Activated T-cell treated with anti-CD3 and anti-CD28 coated beads for 1 hour (primary cell): ENCODE results near the gene ADK.

Source experiments
- DNase-seq: peaks from one replicate; pipeline ENCODE4 v3.0.0-alpha.2; 2020; ENCODE audit warnings: low read depth

Gene ADK

DNA sequence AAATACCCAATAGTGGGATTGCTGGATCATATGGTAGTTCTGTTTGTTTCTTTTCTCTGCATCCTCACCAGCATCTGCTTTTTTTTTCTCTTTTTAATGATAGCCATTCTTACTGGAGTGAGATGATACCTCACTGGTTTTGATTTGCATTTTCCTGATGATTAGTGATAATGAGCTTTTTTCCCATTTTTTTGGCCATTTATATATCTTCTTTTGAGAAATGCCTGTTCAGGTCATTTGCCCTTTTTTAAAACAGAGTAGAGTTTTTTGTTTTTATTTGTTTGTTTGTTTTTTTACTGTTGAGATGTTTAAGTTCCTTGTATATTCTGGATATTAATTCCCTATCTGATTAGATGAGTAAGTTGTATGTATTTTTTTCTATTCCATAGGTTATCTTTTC lies 469.6 kb downstream of the ADK start:
- no peak for DNase-seq

DNA sequence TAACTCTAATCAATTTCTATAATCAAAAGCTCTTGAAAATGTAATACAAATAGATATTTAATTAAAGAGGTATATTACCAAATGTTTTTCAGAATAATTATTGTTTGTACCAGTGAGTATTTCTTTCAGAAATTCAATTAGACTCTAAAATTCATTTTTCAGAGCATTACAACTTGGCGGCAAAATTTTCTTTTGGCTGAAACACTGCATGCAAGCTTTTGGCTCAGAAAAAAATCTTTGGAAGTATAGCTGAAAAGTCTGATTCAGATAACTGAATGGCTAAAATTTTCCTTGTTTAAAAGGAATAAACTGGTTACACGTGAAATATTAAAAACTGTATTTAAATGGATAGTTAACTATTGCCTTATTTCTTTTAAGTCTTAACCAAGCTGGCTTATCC lies 472.8 kb downstream of the ADK start:
- no peak for DNase-seq

DNA sequence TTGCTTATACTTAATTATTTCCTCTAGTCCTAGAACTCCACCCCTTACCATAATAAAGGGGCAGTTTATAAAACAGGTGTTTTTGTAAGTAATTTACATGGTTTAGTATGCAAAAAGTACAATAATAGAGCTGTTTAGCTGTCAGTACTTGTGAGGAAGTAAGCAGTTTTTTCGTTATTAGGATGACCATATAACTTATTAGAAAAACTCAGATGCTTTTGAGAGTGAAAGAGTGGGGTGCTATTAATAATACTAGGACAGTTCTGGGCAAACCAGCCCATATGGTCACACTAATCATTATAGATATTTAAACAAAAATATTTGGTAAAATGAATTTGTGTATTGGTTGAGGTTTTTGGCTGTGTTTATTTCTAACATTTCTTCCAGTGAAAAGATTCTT lies 473.5 kb downstream of the ADK start:
- no peak for DNase-seq

DNA sequence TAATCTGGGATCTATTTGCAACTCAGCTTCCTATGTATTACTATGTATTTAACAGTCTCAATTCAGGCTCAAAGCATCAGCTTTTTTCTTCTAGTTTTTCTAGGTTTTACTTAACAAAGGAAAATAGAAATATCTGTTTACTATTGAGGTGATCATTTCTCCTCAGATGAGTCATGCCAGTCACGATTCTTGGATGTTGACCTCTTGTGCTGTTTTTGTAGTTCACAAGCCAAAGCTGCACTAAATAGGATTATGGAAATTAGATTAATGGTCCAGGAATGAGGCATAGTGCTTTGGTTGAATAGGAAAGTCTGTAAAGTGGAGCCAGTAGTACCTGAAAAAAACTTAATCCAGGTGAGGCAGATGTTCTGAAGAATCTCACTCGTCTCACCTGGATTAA lies 477.1 kb downstream of the ADK start:
- DNase-seq = no peak

DNA sequence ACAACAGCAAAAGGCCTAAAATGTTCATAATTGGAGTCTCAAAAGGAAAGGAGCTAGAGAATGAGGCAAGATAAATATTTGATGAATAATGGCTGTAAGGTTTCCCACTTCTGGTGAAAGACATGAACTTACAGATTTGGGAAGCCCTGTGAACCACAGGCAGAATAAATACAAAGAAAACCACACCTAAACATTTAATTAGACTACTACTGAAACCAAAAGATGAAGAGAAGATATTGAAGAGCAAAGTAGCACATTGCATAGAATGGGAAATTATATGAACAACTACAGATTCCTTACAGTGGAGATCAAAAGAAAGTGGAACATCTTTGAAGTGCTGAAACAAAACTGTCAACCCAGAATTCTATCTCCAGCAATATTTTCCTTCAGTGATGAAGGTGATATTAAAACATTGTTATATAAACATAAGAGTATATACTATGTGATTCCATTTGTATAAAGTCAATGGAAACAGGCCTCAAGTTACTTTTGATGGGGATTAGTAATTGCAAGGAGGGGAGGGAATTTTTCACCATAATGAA lies 484.0 kb downstream of the ADK start:
- no peak for DNase-seq

DNA sequence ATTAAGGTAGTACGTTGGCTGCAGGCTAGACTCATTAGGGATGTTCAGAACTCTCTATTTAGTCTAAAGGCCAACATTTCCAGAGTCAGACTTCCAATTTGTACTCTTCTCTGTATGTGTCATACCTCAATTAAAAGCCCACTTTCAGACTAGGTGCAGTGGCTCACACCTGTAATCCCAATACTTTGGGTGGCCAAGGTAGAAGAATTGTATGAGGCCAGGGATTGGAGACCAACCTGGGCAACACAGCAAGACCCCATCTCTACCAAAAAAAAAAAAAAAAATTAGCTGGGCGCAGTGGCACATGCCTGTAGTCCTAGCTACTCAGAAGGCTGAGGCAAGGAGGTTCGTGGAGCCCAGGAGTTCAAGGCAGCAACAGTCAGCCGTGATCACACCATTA lies 484.6 kb downstream of the ADK start:
- no peak for DNase-seq

DNA sequence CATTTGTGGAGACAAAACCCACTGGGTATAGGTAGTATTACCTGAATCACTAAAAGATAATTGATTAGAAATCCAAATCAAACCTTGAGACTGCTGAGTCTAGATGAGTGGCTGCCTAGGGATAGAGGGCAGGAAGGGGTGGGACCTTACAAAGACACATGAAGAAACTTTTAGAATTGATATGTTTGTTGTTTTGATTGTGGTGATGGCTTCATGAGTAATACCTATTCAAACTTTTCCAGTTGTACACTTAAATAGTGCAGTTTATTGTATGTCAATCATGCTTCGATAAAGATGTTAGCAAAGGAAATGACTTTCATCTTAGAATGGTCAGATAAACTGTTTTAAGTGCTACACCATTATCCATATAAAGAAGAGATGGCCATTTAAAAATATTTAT lies 486.7 kb downstream of the ADK start:
- no peak for DNase-seq

DNA sequence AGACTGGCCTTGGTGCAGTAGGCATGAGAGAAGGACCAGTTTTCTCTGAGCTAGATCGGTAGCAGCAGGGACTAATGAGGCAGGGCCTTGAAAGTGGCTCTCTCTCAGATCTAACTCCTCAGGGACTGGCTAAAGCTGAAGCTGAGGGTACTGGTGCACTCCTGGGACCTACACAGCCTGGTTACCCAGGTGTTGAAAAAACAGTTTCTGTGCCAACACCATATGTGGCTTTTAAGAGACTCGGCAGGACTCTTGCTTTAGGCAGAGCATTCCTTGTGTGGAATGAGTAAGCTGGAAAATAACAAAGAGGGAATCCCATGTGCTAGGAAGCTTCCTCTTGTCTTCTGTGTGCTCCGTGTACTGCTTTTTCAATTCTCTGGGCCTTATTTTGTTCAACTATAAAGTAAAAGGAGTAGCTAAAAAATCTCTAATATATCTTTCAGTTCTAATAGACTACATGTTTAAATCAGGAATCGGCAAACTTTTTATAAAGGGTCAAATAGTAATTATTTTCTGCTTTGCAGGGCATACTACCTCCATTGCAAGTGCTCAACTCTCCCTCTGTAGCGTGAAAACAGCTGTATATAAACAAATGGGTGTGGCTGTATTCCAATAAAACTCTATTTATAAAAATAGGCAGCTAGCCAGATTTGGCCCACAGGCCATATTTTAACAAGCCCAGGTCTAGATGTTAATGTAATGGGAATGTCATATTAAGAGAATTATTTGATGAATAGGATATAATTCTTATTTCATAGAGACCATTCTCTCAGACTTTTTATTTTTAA lies 489.3 kb downstream of the ADK start:
- no peak for DNase-seq

DNA sequence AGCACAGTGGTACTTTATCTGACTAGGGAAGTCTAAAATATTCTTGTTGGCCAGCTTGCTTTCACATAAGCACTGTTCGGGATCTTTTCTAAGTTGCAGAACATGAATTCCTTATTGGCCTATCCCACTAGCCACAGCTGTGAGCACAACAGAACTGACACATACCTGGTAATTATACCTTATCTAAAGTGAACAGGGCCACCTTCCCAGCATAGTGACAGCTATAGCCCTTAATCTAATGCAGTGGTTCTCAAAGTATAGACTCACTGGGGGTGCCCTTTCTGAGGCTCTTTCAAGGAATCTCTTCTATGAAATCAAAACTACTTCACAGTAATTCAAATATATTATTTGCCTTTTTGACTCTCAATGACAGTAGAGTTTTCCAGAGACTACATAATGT lies 490.6 kb downstream of the ADK start:
- DNase-seq = no peak

DNA sequence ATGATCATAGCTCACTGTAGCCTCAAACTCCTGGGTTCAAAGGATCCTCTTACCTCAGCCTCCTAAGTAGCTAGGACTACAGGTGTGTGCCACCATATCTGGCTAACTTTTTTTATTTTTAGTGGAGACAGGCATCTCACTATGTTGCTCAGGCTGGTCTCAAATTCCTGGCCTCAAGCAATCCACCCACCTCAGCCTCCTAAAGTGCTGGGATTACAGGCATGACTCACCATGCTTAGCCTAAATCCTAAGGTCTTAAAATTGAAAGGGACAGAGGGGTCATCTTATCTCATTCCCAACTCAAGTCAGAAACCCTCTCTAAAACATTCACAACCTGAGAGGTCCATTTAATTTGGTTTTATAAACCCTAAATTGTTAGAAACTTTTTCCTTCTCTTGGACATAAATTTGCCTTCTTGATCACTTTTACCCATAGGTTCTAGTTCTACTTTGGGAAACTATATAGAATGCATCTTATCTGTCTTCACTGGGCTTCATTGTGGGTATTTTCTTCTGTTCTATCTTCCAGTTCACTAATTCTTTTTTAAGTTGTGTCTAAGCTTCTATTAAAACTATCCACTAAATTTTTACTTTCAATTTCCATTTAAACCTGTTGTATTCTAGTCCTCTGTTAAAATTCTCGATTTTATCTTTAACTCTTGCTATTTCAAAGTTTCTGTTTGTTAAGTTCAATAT lies 492.0 kb downstream of the ADK start:
- no peak for DNase-seq

DNA sequence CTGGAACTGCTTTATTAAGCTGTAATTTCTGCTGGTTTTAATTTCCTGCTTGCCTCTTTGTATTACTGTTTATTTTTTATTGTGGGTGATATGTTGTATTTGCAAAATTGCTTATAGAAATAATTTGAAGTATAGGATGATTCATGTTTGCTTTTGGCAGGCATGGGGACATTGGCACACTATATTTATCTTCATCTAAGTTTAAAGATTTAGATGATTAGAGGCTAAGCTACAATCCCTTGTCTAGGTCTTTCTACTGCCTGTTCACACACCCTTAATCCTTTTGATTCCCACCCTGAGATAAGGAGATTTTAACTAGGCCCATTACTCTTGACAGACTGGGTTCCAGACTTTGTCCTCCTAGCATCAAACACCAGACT lies 492.6 kb downstream of the ADK start:
- no peak for DNase-seq

DNA sequence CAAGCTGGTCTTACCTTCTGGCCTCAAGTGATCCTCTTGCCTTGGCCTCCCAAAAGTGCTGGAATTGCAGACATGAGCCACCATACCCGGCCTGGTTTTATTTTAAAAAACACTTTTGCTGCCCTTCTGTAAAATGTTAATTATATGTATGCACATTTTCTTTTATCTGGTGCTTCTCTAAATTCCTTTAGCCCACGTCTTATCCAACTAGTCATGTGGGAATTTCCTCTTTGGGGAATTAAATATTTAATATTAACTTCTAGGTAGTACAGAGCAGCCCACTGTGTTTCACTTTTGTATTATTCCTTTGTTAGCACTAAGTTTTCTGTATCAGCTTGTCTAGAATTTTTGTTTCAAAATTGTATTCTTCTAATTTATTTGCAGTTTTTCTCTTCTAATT lies 493.7 kb downstream of the ADK start:
- DNase-seq = no peak

DNA sequence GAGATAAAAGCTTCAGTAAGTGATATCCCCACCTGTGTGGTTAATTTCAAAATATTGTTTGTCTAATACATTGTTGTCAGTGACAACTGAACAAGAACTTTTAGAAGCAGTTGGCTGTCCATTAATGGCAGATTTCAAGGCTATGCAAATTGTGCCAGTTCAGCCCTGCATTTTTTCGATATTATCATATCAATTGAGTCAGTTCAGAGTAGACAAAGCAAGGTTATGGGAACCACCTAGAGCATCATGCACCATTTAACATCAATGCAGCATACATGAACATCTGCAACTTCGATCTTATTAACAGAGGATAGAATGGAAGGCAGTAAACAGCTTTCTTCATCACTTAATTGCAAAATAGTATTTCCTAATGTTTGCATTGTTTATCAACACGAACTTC lies 494.7 kb downstream of the ADK start:
- DNase-seq = no peak

DNA sequence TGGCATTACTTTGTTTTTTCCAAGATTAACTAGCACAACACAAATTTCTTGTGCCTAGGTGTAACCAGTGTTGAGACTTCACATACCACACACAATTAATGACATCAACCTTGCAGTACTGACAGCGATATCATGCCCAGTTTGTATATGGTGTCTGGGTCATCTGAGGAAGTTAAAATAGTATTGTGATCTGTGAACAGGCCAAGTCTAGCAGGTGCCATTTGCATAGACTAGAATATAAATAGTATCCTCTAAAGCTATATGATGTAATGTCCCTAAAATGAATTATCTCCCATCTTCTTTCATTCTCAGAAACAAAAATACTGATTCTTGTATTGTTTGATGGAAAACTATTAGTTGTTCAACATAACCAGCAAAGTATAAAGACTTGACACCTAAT lies 499.6 kb downstream of the ADK start:
- DNase-seq = no peak

DNA sequence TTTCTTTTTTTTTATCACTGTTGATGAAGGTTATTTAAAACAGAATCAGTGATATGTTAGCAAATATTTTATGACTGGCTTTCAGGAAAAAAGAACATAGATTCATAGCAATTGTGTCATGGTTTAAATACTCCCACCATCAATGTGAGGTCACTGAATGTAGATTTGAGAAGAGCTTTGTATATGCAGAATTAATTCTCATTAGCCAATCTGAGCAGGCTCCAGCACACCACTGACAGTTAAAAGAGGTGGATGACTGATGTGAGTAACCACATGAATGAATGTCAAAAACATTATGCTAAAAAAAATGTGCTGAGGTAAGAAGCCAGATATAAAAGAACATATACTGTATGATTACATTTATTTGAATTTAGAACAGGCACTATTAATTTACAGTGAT lies 500.5 kb downstream of the ADK start:
- no peak for DNase-seq

DNA sequence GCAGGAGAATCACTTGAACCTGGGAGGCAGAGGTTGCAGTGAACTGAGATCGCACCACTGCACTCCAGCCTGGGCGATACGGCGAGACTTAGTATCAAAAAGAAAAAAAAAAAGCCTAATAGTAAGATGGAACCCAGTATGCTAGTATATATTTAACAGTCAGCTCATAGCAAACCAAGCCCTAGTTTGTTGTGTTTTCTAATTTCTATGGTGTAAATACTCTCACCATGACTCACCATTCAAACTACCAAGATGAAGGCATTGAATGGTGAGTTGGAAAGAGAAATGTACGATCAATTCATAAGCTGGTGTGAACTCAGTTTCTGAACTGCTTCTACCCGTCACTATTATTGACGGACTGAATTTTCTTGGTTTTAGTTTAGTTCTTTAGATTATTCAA lies 501.6 kb downstream of the ADK start:
- no peak for DNase-seq

DNA sequence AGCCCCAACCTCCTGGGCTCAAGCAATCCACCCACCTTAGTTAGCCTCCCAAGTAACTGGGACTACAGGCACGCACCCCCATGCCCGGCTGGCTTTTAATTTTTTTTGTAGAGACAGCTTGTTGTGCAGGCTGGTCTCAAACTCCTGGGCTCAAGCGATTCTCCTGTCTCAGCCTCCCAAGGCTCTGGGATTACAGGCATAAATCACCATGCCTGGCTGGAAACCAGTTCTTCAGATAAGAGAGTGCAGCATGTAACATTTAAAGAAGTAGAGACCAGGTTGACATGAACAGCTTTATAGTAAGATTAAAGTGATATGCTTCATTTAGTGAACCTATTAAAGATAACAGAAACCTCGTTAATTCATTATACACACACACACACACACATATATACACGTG lies 507.5 kb downstream of the ADK start:
- no peak for DNase-seq

DNA sequence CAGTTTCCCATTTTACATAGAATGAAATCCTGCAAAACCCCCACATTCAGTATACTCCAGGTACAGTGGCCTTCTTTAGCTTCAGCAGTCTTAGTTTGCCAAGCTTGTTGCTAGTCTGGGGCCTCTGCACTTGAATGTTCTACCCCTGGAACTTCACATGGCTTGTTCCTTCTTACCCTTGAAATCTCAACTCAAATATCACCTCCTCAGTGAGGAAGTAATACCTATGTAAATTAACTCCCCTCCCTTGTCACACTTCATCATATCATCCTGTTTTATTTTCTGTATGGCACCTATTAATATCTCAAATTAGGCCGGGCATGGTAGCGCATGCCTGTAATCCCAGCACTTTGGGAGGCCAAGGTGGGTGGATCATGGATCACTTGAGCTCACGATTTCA lies 511.6 kb downstream of the ADK start:
- no peak for DNase-seq

DNA sequence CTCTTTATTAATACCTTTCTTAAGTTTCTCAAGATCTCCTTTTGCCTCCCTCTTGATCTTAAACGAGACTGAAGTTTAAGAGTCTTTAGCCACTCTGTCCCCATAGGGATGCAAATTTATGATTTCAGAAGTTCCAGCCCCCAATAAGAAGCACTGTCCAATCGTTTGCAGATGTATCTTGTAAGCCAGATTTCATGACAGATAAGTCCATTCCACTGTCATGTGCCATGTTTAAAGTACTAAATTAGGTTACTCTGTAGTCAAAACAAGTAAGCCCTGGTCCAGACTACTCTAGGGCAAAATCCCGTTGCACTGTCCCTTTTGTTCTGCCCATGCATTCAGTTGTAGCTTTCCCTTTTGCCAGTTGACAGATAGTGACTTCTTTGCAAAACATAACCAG lies 518.2 kb downstream of the ADK start:
- no peak for DNase-seq

DNA sequence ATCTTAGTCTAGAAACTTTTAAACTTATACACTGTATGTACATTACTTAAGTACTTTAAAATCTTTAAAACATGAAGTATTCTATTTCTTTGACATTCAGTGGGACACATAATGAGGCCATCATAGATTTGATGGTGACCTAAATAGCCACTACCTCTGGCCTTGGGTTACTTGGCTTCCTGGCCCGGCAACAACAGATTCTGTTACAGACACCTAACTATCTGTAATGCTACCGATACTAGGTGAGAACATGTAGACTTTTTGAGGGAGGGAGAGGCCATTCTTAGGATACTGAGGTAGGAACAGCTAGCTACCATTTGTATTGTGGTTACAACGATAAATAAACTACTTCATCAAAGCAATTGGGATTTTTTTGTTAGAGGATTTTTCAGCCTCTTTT lies 520.7 kb downstream of the ADK start:
- DNase-seq = no peak

DNA sequence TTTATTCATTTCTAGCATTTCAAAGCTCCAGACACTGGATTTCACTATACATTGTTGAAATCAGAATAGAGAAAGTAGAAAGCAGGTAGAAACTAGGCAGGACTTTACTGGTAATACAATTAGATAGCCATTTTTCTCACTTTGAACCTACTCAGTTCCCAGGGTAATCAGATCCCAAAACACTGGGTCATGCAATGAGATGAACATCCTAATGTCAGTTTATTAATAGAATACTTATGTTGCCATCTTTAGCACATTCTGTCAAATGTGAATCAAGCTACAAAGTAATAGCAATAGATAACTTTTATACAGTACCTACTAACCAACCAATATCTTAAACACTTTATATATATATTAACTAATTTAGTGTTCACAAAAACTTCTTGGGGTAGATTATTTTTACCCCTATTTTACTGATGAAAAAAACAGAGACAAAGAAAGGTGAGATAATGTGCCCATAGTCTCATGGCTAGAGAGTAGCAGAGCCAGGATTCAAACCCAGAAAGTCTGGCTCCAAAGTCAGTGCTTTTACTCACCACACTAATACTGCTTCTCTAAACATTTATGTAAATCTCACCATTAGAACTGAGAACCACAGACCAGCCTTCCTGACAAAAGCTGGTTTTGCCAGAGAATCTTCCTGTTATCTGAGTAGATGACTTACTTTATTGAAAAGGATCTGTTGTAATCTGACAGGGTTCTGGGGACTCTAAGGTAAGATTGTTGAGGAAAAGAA lies 521.6 kb downstream of the ADK start:
- no peak for DNase-seq

DNA sequence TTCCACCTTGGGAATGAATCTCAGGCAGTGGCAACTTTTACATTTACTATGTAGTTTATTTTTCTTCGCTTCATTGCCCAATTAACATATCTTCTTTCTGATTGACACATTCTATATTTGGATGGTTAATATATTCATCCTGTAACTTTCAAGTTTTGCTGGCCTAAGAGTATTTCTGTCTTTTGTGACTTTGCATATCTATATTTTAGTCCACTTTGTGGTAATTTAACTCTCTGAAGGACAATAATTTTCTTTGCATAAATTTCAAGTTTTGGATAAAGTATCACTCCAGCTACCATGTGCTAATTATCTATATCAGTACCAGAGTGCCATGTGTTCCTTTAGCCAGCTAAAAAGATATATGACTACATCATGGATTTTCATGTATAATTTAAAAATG lies 523.9 kb downstream of the ADK start:
- DNase-seq = no peak

DNA sequence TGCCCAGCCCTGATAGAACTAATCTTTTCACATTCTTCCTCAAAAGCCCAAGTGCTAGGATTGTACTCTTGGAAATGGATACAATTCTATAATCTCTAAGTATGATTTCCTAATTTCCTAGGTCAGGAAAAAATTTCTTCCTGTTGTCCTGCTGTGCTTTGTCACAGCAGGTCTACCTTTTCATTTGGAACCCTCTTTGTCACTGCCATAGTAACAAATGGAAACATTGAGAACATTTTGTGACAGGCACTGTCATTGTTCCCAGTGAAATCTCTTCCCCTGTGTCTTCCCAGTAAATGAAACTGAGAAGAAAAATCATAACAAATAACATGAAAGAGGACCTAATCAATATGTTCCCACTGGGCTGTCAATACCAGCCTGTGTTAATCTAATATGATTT lies 524.5 kb downstream of the ADK start:
- DNase-seq = no peak
